A549 (cell line): ENCODE measurements around the gene IGF2.

Source experiments
- BHLHE40 ChIP-seq: IDR thresholded peaks from 2 replicates; pipeline ENCODE4 v1.6.1; 2012; ENCODE audit warnings: low read depth, low read length, inconsistent platforms
- CEBPB ChIP-seq, 2 experiments: fragments of >200 bp in 1 of 2; sonication (Bioruptor Twin) in 1 of 2; formaldehyde crosslinking in 1 of 2; IDR thresholded peaks; 2 replicates each; pipeline ENCODE4 v1.6.1; 2012 to 2016
- EHF ChIP-seq: fragments of 250-450 bp; sonication (Bioruptor Pico); IDR thresholded peaks from 2 replicates; pipeline ENCODE4 v1.5.0; 2020; ENCODE audit warnings: mild to moderate bottlenecking
- EP300 ChIP-seq, 2 experiments: fragments of >200 bp; sonication (Bioruptor Twin); formaldehyde crosslinking; IDR thresholded peaks; 2 replicates in 1 of 2; 3 replicates in 1 of 2; pipeline ENCODE4 v1.6.1; 2016 to 2017
- HOXB13 ChIP-seq: fragments of 250-450 bp; sonication (Bioruptor Pico); IDR thresholded peaks from 2 replicates; pipeline ENCODE4 v1.5.0; 2020; ENCODE audit warnings: low read depth, mild to moderate bottlenecking, moderate library complexity
- JUN ChIP-seq, 2 experiments: fragments of >200 bp; sonication (Bioruptor Twin); formaldehyde crosslinking; IDR thresholded peaks; 2 replicates in 1 of 2; 3 replicates in 1 of 2; pipeline ENCODE4 v1.6.1; 2016 to 2017
- MYC ChIP-seq: IDR thresholded peaks from 2 replicates; pipeline ENCODE4 v1.6.1; 2012; ENCODE audit warnings: mild to moderate bottlenecking, inconsistent platforms, low read length, improper control_type of control experiment, borderline replicate concordance
- NR3C1 ChIP-seq: fragments of >200 bp; sonication (Bioruptor Twin); formaldehyde crosslinking; IDR thresholded peaks from 3 replicates; pipeline ENCODE4 v1.6.1; 2017
- POLR2A ChIP-seq: IDR thresholded peaks from 2 replicates; pipeline ENCODE4 v1.6.1; 2012; ENCODE audit warnings: mild to moderate bottlenecking, low read length
- TF ChIP-seq, protein P1 (sequence below): fragments of >200 bp; sonication (Bioruptor Twin); formaldehyde crosslinking; IDR thresholded peaks from 3 replicates; pipeline ENCODE4 v1.5.1; 2016
- TF ChIP-seq, protein P2 (sequence below): fragments of 250-450 bp; sonication (Bioruptor Pico); IDR thresholded peaks from 2 replicates; pipeline ENCODE4 v1.5.0; 2021; ENCODE audit warnings: mild to moderate bottlenecking, moderate library complexity, borderline replicate concordance
- TF ChIP-seq, protein P3 (sequence below): IDR thresholded peaks from 2 replicates; pipeline ENCODE4 v1.6.1; 2012
- TF ChIP-seq, protein P4 (sequence below): IDR thresholded peaks from 2 replicates; pipeline ENCODE4 v1.6.1; 2012

DNA sequence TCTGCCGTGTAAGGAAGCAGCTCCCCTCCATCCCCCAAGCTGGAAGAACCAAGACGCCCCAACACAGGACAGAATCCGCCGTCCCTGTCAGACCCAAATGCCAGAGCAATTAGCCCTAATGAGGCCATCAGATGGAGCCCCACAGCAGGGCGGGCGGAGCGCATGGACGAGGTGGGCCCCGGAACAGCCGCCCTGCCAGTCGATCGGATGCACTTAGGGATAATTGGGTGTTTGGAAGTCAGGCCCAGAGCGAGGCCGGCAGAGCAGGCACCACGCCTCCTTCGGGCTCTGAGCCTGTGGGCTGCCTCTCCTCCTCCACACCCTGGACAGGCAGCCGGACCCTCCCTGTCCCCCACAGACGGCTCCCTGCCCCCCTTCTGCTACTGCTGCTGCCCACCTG lies 37.9 kb upstream of the IGF2 start:
- TF ChIP-seq EP300 (IDR thresholded peaks at IDR 0.05) (no peak), HOXB13 (CRISPR knock-in tag) (no peak), POLR2A (no peak), CEBPB (IDR thresholded peaks at IDR 0.05) (no peak), NR3C1 (no peak), EHF (CRISPR knock-in tag) (no peak), BHLHE40 (no peak), MYC (no peak), JUN (IDR thresholded peaks at IDR 0.05) (no peak)
- TF ChIP-seq, protein P1, sequence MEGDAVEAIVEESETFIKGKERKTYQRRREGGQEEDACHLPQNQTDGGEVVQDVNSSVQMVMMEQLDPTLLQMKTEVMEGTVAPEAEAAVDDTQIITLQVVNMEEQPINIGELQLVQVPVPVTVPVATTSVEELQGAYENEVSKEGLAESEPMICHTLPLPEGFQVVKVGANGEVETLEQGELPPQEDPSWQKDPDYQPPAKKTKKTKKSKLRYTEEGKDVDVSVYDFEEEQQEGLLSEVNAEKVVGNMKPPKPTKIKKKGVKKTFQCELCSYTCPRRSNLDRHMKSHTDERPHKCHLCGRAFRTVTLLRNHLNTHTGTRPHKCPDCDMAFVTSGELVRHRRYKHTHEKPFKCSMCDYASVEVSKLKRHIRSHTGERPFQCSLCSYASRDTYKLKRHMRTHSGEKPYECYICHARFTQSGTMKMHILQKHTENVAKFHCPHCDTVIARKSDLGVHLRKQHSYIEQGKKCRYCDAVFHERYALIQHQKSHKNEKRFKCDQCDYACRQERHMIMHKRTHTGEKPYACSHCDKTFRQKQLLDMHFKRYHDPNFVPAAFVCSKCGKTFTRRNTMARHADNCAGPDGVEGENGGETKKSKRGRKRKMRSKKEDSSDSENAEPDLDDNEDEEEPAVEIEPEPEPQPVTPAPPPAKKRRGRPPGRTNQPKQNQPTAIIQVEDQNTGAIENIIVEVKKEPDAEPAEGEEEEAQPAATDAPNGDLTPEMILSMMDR, result no peak
- TF ChIP-seq, protein P2, sequence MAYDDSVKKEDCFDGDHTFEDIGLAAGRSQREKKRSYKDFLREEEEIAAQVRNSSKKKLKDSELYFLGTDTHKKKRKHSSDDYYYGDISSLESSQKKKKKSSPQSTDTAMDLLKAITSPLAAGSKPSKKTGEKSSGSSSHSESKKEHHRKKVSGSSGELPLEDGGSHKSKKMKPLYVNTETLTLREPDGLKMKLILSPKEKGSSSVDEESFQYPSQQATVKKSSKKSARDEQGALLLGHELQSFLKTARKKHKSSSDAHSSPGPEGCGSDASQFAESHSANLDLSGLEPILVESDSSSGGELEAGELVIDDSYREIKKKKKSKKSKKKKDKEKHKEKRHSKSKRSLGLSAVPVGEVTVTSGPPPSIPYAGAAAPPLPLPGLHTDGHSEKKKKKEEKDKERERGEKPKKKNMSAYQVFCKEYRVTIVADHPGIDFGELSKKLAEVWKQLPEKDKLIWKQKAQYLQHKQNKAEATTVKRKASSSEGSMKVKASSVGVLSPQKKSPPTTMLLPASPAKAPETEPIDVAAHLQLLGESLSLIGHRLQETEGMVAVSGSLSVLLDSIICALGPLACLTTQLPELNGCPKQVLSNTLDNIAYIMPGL (CRISPR knock-in tag), result no peak
- TF ChIP-seq, protein P3, sequence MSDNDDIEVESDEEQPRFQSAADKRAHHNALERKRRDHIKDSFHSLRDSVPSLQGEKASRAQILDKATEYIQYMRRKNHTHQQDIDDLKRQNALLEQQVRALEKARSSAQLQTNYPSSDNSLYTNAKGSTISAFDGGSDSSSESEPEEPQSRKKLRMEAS, result no peak
- TF ChIP-seq, protein P4, sequence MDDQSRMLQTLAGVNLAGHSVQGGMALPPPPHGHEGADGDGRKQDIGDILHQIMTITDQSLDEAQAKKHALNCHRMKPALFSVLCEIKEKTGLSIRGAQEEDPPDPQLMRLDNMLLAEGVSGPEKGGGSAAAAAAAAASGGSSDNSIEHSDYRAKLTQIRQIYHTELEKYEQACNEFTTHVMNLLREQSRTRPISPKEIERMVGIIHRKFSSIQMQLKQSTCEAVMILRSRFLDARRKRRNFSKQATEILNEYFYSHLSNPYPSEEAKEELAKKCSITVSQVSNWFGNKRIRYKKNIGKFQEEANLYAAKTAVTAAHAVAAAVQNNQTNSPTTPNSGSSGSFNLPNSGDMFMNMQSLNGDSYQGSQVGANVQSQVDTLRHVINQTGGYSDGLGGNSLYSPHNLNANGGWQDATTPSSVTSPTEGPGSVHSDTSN, result no peak
